ENCODE data around the gene MGAM2. TPM values are rescaled to one million over a fixed set of nuclear protein-coding genes. Genes with fewer than 3 reads are reported as not detected.

Gene MGAM2
- total RNA-seq, 1 experiment from 2014 or later: not detected

Other genes with a start within 250 kb of the MGAM2 start
- not detected in 2 replicates for gene OR9A4, start 195.3 kb upstream of the MGAM2 start, total RNA-seq (2014; rRNA removed; shearing (Covaris generic))
- gene CLEC5A, start 164.7 kb upstream of the MGAM2 start, total RNA-seq (2014; rRNA removed; shearing (Covaris generic)): not detected in 2 replicates
- gene TAS2R38, start 137.9 kb upstream of the MGAM2 start, total RNA-seq (2014; rRNA removed; shearing (Covaris generic)): not detected in 2 replicates
- gene MGAM, start 115.8 kb upstream of the MGAM2 start, total RNA-seq (2014; rRNA removed; shearing (Covaris generic)): 0.40 TPM in 1 of 2 replicates, not detected in the other
- not detected in 2 replicates for gene PRSS58, start 146.3 kb downstream of the MGAM2 start, total RNA-seq (2014; rRNA removed; shearing (Covaris generic))